Colonic mucosa (tissue), 4 donors: ENCODE measurements around the gene JMJD1C. TPM values are rescaled to one million over a fixed set of nuclear protein-coding genes. Genes with fewer than 3 reads are reported as not detected.

Source experiments
- DNase-seq: peaks from one replicate; pipeline ENCODE4 v3.0.0-alpha.2; 2020
- H3K27ac ChIP-seq: fragments of 200-600 bp; one replicate; pipeline ENCODE4 v1.8.0; 2021
- H3K27me3 ChIP-seq: fragments of 200-600 bp; one replicate; pipeline ENCODE4 v1.8.0; 2021
- H3K36me3 ChIP-seq: fragments of 200-600 bp; one replicate; pipeline ENCODE4 v1.8.0; 2021
- H3K4me1 ChIP-seq: fragments of 200-600 bp; one replicate; pipeline ENCODE4 v1.8.0; 2021; ENCODE audit warnings: mild to moderate bottlenecking
- H3K4me3 ChIP-seq: fragments of 200-600 bp; one replicate; pipeline ENCODE4 v1.8.0; 2021
- H3K9ac ChIP-seq, 2 donors: one replicate each; pipeline ENCODE4 v1.7.0; 2013; ENCODE audit warnings: control low read depth in 2 of 2, low read depth in 2 of 2, low read length in 2 of 2
- H3K9me3 ChIP-seq: fragments of 200-600 bp; one replicate; pipeline ENCODE4 v1.8.0; 2021
- intact Hi-C: fragments of 100-400 bp; cut with DNase I; formaldehyde crosslinking; loops from one replicate; pipeline ENCODE4 v1.14.1; 2022
- total RNA-seq, 2 donors: library from RNA; stranded (reverse); fragmentation: NEBNext Ultra II Directional in 1 of 2; extraction: Animal tissue kit (Norgen Biotek cat#: 25700) in 1 of 2; gene quantifications; one replicate each; pipeline ENCODE4 v1.2.1, GENCODE V29; 2021
- TF ChIP-seq, protein P1 (sequence below): fragments of 200-600 bp; IDR thresholded peaks from one replicate; pipeline ENCODE4 v1.8.0; 2022; ENCODE audit warnings: antibody characterized with exemption, mild to moderate bottlenecking
- donor health status: healthy.
- donor health status: DM: no; HTN: no; CAD: no.
- donor health status: DM: no; HTN: no; CAD: no.

The JMJD1C gene
- total RNA-seq, 2 donors from 2014 or later, result 37.7 to 72.2 TPM

DNA sequence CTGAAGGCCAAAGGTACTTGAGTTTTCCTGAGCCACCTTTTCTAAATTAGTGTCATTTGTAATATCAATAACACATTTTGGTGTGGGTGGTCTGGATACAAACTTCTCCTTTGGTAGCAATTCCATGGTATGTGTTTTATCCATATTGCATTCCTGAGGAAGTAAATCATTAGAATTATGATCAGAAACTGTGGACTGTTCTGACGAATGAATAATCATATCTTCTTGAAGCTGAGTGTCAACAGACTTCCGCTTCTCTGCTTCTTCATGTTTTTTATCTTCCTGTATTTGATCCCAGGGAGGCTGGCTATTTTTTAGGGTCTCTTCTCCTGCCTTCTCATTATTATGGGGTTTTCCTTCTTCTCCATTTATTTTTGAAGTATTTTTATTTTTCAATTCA is 251.2 kb downstream of the JMJD1C start:
- Histone ChIP-seq H3K27me3 (no peaks in the 10 kb centered on the region), H3K27ac (no peak overlapping the region), H3K9me3 (no peaks in the 10 kb centered on the region), H3K4me3 (no peak overlapping the region), H3K4me1 (peaks cover 4% of the 10 kb centered on the region), H3K36me3 (no peaks in the 10 kb centered on the region), H3K9ac (no peak overlapping the region)
- intact Hi-C loops, result loop anchor here (5.0 to 10.0 kb wide), 2 partner anchors 420 to 503 kb away; no protein-coding TSS in a partner anchor
- TF ChIP-seq, protein P1, sequence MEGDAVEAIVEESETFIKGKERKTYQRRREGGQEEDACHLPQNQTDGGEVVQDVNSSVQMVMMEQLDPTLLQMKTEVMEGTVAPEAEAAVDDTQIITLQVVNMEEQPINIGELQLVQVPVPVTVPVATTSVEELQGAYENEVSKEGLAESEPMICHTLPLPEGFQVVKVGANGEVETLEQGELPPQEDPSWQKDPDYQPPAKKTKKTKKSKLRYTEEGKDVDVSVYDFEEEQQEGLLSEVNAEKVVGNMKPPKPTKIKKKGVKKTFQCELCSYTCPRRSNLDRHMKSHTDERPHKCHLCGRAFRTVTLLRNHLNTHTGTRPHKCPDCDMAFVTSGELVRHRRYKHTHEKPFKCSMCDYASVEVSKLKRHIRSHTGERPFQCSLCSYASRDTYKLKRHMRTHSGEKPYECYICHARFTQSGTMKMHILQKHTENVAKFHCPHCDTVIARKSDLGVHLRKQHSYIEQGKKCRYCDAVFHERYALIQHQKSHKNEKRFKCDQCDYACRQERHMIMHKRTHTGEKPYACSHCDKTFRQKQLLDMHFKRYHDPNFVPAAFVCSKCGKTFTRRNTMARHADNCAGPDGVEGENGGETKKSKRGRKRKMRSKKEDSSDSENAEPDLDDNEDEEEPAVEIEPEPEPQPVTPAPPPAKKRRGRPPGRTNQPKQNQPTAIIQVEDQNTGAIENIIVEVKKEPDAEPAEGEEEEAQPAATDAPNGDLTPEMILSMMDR, result no peak
- DNase-seq, result no peak

DNA sequence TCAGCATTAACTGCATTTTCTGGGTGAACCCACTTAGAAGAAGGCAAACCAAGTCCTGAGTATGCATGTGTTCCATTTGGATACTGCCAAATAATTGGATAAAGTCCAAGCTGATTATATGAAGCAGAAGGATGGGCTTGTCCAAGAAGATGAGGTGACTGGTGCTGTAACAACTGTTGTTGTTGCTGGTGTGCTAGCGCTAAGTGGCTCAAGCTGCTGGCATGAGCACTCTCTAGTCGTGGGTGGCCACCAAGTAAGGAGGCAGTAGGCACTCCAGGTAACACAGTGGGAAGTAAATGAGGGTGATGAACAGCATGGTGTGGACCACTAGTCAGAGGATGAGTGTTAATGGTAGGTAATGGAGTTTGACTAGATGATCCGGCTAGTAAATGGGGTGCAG is 252.3 kb downstream of the JMJD1C start:
- Histone ChIP-seq H3K4me3 (no peak overlapping the region), H3K27ac (no peak overlapping the region), H3K9me3 (no peaks in the 10 kb centered on the region), H3K27me3 (no peaks in the 10 kb centered on the region), H3K36me3 (no peaks in the 10 kb centered on the region), H3K9ac (no peak overlapping the region), H3K4me1 (no peaks in the 10 kb centered on the region)
- TF ChIP-seq, protein P1, result no peak
- DNase-seq, result no peak
- intact Hi-C loops, result loop anchor here (5.0 to 10.0 kb wide), 2 partner anchors 421 to 504 kb away; no protein-coding TSS in a partner anchor

DNA sequence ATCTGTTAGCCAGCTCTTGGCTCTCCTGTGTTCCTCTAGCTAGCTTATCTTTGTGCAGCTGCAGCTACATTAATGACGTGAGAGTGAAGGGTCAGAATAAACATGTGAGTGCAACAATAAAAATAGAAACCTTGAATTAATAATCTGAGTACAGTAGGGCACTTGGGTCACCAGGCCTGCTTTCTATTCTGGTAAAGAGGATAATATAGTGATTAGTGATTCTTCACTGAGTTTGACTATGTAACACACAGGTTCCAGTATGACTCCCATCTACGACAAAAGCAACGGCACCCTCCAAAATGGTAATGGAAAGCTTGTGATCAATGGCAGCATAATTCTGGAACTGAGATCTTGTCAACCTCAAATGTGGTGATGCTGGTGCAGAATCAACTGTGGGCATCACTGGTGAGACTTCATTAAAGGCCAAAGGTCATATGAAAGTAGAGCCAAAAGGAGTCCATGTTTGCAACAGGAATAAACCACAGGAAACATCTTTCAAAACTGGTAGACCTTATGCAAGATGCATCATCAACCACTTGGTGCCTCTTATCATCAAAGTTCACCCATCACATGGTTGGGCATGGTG is 255.1 kb downstream of the JMJD1C start:
- Histone ChIP-seq H3K27ac (no peak overlapping the region), H3K9me3 (no peaks in the 10 kb centered on the region), H3K4me1 (peaks cover 10% of the 10 kb centered on the region), H3K36me3 (no peaks in the 10 kb centered on the region), H3K9ac (no peak overlapping the region), H3K4me3 (no peak overlapping the region), H3K27me3 (no peaks in the 10 kb centered on the region)
- no peak for DNase-seq
- intact Hi-C loops, result loop anchor here (5.0 to 10.0 kb wide), 2 partner anchors 424 to 507 kb away; no protein-coding TSS in a partner anchor
- TF ChIP-seq, protein P1, result no peak

GRCh38 chr10:63209705-63210104 is 256.1 kb downstream of the JMJD1C start:
- Histone ChIP-seq H3K27ac (no peak overlapping the region), H3K9ac (no peak overlapping the region), H3K4me3 (no peak overlapping the region), H3K36me3 (no peaks in the 10 kb centered on the region), H3K4me1 (peaks cover 10% of the 10 kb centered on the region), H3K27me3 (no peaks in the 10 kb centered on the region), H3K9me3 (no peaks in the 10 kb centered on the region)
- intact Hi-C loops, result loop anchor here (5.0 to 10.0 kb wide), 2 partner anchors 425 to 508 kb away; no protein-coding TSS in a partner anchor
- no peak for DNase-seq
- TF ChIP-seq, protein P1, result no peak

DNA sequence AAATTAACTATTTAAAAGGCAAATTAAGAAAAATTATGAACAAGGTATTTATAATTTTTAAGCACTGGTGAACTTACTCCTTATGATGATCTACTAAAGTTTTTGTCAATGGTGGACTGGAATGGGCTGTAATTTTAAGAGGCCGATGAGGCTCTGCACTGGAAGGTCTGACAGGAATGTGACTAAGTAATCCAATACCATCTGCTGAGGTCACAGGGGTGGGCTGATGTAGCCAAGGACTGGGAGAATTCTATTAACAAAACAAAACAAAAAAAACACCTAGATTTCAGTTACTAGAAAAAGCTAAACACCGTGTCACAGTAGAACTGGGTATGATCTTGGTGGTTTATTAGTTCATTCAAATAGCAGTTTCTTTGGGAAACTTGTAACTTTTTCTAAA is 256.8 kb downstream of the JMJD1C start:
- TF ChIP-seq, protein P1, result no peak
- H3K9ac ChIP-seq, result no peak overlapping the region
- no peaks in the 10 kb centered on the region for H3K27me3 ChIP-seq
- no peak for DNase-seq
- no peaks in the 10 kb centered on the region for H3K9me3 ChIP-seq
- intact Hi-C loops, result no loop called here
- peaks cover 10% of the 10 kb centered on the region for H3K4me1 ChIP-seq
- no peaks in the 10 kb centered on the region for H3K36me3 ChIP-seq
- H3K4me3 ChIP-seq, result no peak overlapping the region
- no peak overlapping the region for H3K27ac ChIP-seq
